SK-N-SH treated with all-trans-retinoic acid at 6 μM for 48 hours (cell line): ENCODE measurements around the gene MRPS21.
"Not testable (repeated sequence)": the region's sequence is repeated elsewhere in the genome, so short reads cannot be mapped to it uniquely, and the experiment has no call there.

Experiments
- ATAC-seq: fragments of 200-7000 bp; cut with Tn5 transposase; 3 replicates; pipeline ENCODE4 v1.9.1; 2020; ENCODE audit warnings: mild to moderate bottlenecking, moderate library complexity
- ARNTL ChIP-seq: fragments of 450-650 bp; formaldehyde crosslinking; IDR thresholded peaks from 2 replicates; pipeline ENCODE4 v1.5.0; 2020; ENCODE audit warnings: low read depth, mild to moderate bottlenecking, moderate library complexity, borderline replicate concordance
- BACH2 ChIP-seq: fragments of 250-450 bp; sonication (Bioruptor Pico); IDR thresholded peaks from 2 replicates; pipeline ENCODE4 v1.9.0; 2021; ENCODE audit warnings: mild to moderate bottlenecking, borderline replicate concordance
- CSDC2 ChIP-seq: fragments of 250-450 bp; sonication (Bioruptor Pico); IDR thresholded peaks from 2 replicates; pipeline ENCODE4 v1.5.0; 2020; ENCODE audit warnings: mild to moderate bottlenecking, moderate library complexity
- GLIS3 ChIP-seq: fragments of 250-450 bp; sonication (Bioruptor Pico); IDR thresholded peaks from 2 replicates; pipeline ENCODE4 v1.5.0; 2020; ENCODE audit warnings: mild to moderate bottlenecking, moderate library complexity
- ISL1 ChIP-seq: fragments of 250-450 bp; sonication (Bioruptor Pico); IDR thresholded peaks from 2 replicates; pipeline ENCODE4 v2.1.2; 2022; ENCODE audit warnings: mild to moderate bottlenecking, moderate library complexity
- OSR1 ChIP-seq: fragments of 250-450 bp; sonication (Bioruptor Pico); IDR thresholded peaks from 2 replicates; pipeline ENCODE4 v1.8.0; 2022; ENCODE audit warnings: moderate library complexity, mild to moderate bottlenecking, inconsistent platforms
- PPARA ChIP-seq: fragments of 250-450 bp; sonication (Bioruptor Pico); IDR thresholded peaks from 2 replicates; pipeline ENCODE4 v1.5.0; 2020; ENCODE audit warnings: mild to moderate bottlenecking, borderline replicate concordance
- RARB ChIP-seq: fragments of 250-450 bp; sonication (Bioruptor Pico); IDR thresholded peaks from 2 replicates; pipeline ENCODE4 v1.8.0; 2021; ENCODE audit warnings: mild to moderate bottlenecking, moderate library complexity
- SNAI2 ChIP-seq: fragments of 250-450 bp; sonication (Bioruptor Pico); IDR thresholded peaks from 2 replicates; pipeline ENCODE4 v1.5.0; 2020; ENCODE audit warnings: mild to moderate bottlenecking, moderate library complexity
- TCF4 ChIP-seq: fragments of 250-450 bp; sonication (Bioruptor Pico); IDR thresholded peaks from 2 replicates; pipeline ENCODE4 v1.8.0; 2021; ENCODE audit warnings: mild to moderate bottlenecking, moderate library complexity, borderline replicate concordance
- TOX ChIP-seq: fragments of 250-450 bp; sonication (Bioruptor Pico); IDR thresholded peaks from 2 replicates; pipeline ENCODE4 v1.8.0; 2021; ENCODE audit warnings: mild to moderate bottlenecking, moderate library complexity, borderline replicate concordance
- ZC3H10 ChIP-seq: fragments of 250-450 bp; sonication (Bioruptor Pico); IDR thresholded peaks from 2 replicates; pipeline ENCODE4 v1.5.1; 2021; ENCODE audit warnings: mild to moderate bottlenecking, moderate library complexity
- ZFP3 ChIP-seq: fragments of 250-450 bp; sonication (Bioruptor Pico); IDR thresholded peaks from 2 replicates; pipeline ENCODE4 v1.5.0; 2020; ENCODE audit warnings: mild to moderate bottlenecking, moderate library complexity
- ZNF565 ChIP-seq: fragments of 450-650 bp; formaldehyde crosslinking; conservative IDR thresholded peaks from 2 replicates; pipeline ENCODE4 v1.5.0; 2020; ENCODE audit warnings: low read depth, mild to moderate bottlenecking, moderate library complexity
- ZNF70 ChIP-seq: fragments of 450-650 bp; formaldehyde crosslinking; IDR thresholded peaks from 2 replicates; pipeline ENCODE4 v1.5.0; 2020; ENCODE audit warnings: mild to moderate bottlenecking, moderate library complexity
- ZNF8 ChIP-seq: fragments of 450-650 bp; formaldehyde crosslinking; IDR thresholded peaks from 2 replicates; pipeline ENCODE4 v1.5.0; 2020; ENCODE audit warnings: mild to moderate bottlenecking, moderate library complexity
- TF ChIP-seq, protein P1 (sequence below): fragments of 250-450 bp; sonication (Bioruptor Pico); IDR thresholded peaks from 2 replicates; pipeline ENCODE4 v1.5.1; 2021; ENCODE audit warnings: mild to moderate bottlenecking, moderate library complexity
- TF ChIP-seq, protein P2 (sequence below): fragments of 250-450 bp; sonication (Bioruptor Pico); IDR thresholded peaks from 2 replicates; pipeline ENCODE4 v1.5.1; 2020; ENCODE audit warnings: low read depth, mild to moderate bottlenecking, moderate library complexity
- TF ChIP-seq, protein P3 (sequence below): fragments of 250-450 bp; sonication (Bioruptor Pico); IDR thresholded peaks from 2 replicates; pipeline ENCODE4 v1.8.0; 2020; ENCODE audit warnings: mild to moderate bottlenecking, moderate library complexity, borderline replicate concordance
- TF ChIP-seq, protein P4 (sequence below): fragments of 250-450 bp; sonication (Bioruptor Pico); IDR thresholded peaks from 2 replicates; pipeline ENCODE4 v1.8.0; 2021; ENCODE audit warnings: low read depth, mild to moderate bottlenecking, moderate library complexity, borderline replicate concordance

MRPS21 gene

DNA sequence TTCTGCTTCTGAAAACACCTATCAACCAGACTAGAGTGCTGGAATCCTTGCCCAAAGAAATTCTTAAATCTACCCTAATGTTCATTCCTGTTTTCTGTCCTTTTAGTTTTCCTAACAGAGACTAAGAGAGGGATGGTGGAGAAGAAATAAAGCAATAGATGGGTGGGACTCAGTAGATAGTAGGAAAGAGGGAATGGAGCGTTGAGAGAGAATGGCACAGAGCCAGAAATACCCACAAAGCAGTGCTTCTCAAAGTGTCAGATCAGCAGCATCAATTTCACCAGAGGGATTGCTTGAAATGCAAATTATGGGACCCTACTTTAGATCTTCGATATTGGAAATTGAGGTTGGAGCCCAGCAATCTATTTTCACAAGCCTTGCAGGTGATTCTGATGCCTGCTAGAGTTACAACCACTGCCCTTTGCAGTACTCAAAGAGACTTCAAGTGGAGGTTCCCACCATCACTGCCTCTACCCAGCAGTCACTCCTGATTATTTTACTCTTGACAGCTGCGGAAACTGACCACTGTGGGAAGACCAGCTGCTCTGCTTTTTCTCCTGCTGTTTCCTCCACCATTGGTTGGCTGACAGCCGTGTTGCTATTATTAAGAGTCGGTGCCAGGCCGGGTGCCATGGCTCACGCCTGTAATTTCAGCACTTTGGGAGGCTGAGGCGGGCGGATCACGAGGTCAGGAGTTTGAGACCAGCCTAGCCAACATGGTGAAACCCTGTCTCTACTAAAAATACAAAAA, 16.3 kb downstream of the MRPS21 start:
- TF ChIP-seq ZFP3: no peak
- no peak for TF ChIP-seq CSDC2 (CRISPR knock-in tag)
- no peak for TF ChIP-seq OSR1 (CRISPR knock-in tag)
- TF ChIP-seq, protein P1, sequence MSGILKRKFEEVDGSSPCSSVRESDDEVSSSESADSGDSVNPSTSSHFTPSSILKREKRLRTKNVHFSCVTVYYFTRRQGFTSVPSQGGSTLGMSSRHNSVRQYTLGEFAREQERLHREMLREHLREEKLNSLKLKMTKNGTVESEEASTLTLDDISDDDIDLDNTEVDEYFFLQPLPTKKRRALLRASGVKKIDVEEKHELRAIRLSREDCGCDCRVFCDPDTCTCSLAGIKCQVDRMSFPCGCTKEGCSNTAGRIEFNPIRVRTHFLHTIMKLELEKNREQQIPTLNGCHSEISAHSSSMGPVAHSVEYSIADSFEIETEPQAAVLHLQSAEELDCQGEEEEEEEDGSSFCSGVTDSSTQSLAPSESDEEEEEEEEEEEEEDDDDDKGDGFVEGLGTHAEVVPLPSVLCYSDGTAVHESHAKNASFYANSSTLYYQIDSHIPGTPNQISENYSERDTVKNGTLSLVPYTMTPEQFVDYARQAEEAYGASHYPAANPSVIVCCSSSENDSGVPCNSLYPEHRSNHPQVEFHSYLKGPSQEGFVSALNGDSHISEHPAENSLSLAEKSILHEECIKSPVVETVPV (CRISPR knock-in tag): no peak
- no peak for TF ChIP-seq ARNTL (CRISPR knock-in tag)
- TF ChIP-seq, protein P2, sequence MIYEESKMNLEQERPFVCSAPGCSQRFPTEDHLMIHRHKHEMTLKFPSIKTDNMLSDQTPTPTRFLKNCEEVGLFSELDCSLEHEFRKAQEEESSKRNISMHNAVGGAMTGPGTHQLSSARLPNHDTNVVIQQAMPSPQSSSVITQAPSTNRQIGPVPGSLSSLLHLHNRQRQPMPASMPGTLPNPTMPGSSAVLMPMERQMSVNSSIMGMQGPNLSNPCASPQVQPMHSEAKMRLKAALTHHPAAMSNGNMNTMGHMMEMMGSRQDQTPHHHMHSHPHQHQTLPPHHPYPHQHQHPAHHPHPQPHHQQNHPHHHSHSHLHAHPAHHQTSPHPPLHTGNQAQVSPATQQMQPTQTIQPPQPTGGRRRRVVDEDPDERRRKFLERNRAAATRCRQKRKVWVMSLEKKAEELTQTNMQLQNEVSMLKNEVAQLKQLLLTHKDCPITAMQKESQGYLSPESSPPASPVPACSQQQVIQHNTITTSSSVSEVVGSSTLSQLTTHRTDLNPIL (CRISPR knock-in tag): no peak
- no peak for TF ChIP-seq ZNF8 (CRISPR knock-in tag)
- TF ChIP-seq ISL1 (CRISPR knock-in tag): no peak
- no peak for TF ChIP-seq ZNF70 (CRISPR knock-in tag)
- no peak for TF ChIP-seq GLIS3 (CRISPR knock-in tag)
- no peak for TF ChIP-seq ZNF565 (CRISPR knock-in tag)
- TF ChIP-seq, protein P3, sequence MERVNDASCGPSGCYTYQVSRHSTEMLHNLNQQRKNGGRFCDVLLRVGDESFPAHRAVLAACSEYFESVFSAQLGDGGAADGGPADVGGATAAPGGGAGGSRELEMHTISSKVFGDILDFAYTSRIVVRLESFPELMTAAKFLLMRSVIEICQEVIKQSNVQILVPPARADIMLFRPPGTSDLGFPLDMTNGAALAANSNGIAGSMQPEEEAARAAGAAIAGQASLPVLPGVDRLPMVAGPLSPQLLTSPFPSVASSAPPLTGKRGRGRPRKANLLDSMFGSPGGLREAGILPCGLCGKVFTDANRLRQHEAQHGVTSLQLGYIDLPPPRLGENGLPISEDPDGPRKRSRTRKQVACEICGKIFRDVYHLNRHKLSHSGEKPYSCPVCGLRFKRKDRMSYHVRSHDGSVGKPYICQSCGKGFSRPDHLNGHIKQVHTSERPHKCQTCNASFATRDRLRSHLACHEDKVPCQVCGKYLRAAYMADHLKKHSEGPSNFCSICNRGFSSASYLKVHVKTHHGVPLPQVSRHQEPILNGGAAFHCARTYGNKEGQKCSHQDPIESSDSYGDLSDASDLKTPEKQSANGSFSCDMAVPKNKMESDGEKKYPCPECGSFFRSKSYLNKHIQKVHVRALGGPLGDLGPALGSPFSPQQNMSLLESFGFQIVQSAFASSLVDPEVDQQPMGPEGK (CRISPR knock-in tag): no peak
- TF ChIP-seq, protein P4, sequence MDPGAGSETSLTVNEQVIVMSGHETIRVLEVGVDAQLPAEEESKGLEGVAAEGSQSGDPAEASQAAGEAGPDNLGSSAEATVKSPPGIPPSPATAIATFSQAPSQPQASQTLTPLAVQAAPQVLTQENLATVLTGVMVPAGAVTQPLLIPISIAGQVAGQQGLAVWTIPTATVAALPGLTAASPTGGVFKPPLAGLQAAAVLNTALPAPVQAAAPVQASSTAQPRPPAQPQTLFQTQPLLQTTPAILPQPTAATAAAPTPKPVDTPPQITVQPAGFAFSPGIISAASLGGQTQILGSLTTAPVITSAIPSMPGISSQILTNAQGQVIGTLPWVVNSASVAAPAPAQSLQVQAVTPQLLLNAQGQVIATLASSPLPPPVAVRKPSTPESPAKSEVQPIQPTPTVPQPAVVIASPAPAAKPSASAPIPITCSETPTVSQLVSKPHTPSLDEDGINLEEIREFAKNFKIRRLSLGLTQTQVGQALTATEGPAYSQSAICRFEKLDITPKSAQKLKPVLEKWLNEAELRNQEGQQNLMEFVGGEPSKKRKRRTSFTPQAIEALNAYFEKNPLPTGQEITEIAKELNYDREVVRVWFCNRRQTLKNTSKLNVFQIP: no peak
- no peak for TF ChIP-seq BACH2 (CRISPR knock-in tag)
- no peak for TF ChIP-seq ZC3H10 (CRISPR knock-in tag)
- TF ChIP-seq, all 23 proteins: peak for 0
- ATAC-seq: no peak; the same call in 2 of the 3 replicates

DNA sequence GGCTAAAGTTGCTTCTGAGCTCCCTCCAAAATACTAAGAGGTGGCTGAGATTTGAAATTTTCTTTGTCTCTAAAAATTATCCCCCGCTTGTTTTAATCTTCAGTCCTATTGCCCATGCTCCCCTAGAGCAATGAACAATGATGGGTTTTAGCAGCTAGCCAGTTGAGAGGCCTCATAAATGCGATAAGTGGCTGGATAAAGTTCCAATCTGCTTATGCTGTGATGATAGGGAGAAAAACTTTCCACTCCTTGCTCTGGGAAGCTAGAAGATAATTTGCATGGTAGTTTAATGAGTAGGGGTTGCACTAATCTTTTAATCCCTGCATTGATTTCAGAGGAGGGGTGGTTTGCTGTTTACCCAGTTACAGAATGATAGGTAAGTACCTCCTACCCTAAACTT, 18.1 kb downstream of the MRPS21 start:
- no peak for ATAC-seq
- TF ChIP-seq RARB (CRISPR knock-in tag) (no peak), ARNTL (CRISPR knock-in tag) (no peak), TCF4 (CRISPR knock-in tag) (no peak)
- TF ChIP-seq, all 23 proteins: peak for 0

DNA sequence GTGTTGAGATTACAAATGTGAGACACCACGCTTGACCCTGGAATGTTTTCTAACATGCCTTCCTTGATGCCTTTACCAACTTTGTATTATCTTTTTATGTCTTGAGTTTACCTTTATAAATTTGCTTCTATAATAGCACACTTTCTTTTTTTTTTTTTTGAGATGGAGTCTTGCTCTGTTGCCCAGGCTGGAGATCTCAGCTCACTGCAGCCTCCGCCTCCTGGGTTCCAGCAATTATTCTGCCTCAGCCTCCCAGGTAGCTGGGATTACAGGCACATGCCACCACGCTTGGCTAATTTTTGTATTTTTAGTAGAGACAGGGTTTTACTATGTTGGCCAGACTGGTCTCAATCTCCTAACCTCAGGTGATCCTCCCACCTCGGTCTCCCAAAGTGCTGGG, 21.0 kb downstream of the MRPS21 start:
- ATAC-seq: not testable (repeated sequence)

DNA sequence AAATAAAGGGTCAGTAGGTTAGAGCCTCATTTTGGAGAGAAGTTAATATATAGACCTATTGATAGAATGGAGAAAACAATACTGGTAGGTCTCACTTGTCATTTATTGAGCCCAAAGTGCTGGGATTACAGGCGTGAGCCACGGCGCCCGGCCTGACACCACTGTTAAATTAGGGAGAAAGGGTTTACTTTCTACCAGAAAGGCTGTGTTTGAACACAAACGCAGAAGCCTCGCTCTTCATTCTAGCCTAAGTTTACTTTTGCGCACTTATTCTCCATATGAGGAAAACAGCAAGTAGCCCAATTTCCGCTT, 27.0 kb downstream of the MRPS21 start:
- ATAC-seq: no peak
- TF ChIP-seq, protein P4: no peak
- TF ChIP-seq SNAI2 (CRISPR knock-in tag): no peak
- no peak for TF ChIP-seq ISL1 (CRISPR knock-in tag)
- no peak for TF ChIP-seq GLIS3 (CRISPR knock-in tag)
- TF ChIP-seq ZNF565 (CRISPR knock-in tag): no peak
- TF ChIP-seq PPARA (CRISPR knock-in tag): no peak
- no peak for TF ChIP-seq RARB (CRISPR knock-in tag)
- TF ChIP-seq ZNF8 (CRISPR knock-in tag): no peak
- TF ChIP-seq, protein P3 (CRISPR knock-in tag): no peak
- TF ChIP-seq OSR1 (CRISPR knock-in tag): no peak
- TF ChIP-seq BACH2 (CRISPR knock-in tag): no peak
- TF ChIP-seq TOX (CRISPR knock-in tag): no peak
- TF ChIP-seq, protein P1 (CRISPR knock-in tag): no peak
- TF ChIP-seq, protein P2 (CRISPR knock-in tag): no peak
